Activated CD8-positive, alpha-beta memory T cell treated with anti-CD3 and anti-CD28 coated beads for 36 hours (primary cell): Measurements from ENCODE around the gene GLMN. TPM values are rescaled to one million over a fixed set of nuclear protein-coding genes. Genes with fewer than 3 reads are reported as not detected.

Experiments used
- CTCF ChIA-PET: fragments of 350-600 bp; sonication (Branson Sonifier 250); formaldehyde crosslinking; loops from one replicate; lab custom pipeline; 2021; ENCODE audit warnings: antibody characterized with exemption; lab: Charles Lee
- POLR2A ChIA-PET: fragments of 350-600 bp; sonication (Branson Sonifier 250); formaldehyde crosslinking; loops from one replicate; lab custom pipeline; 2021; ENCODE audit warnings: antibody characterized with exemption; lab: Charles Lee
- total RNA-seq, 2 experiments: library from RNA; stranded (reverse); gene quantifications; one replicate each; pipeline ENCODE4 v1.2.3, GENCODE V29; 2021

Gene GLMN
- 10 to 100 TPM; 21.0 to 21.1 TPM for total RNA-seq

GRCh38 chr1:92298573-92299476 lies at the start of gene GLMN, which contains the start of gene RPAP2:
Gene GLMN, minus strand, starts transcription at chr1:92298987. Its CDS starts 988 bp downstream, at chr1:92297999.
Gene RPAP2, plus strand, starts transcription at chr1:92299059. Its CDS starts 15 bp downstream, at chr1:92299074.
- ChIA-PET POLR2A (interaction anchor here (0.9 to 1.0 kb wide), 2 partner anchors 187 to 238 kb away, joined by 3 to 6 read pairs; no protein-coding TSS in a partner anchor), CTCF (interaction anchor here (0.6 kb wide), 1 partner anchor 286 kb away, joined by 5 read pairs; no protein-coding TSS in a partner anchor)

- CTCF ChIA-PET = no interaction called here
- POLR2A ChIA-PET = no interaction called here
Measured at GRCh38 chr1:92346866-92347640, 48.3 kb upstream of the GLMN start.

- ChIA-PET CTCF (interaction anchor here (1.0 kb wide), 1 partner anchor 27 kb away, joined by 3 read pairs; no protein-coding TSS in a partner anchor), POLR2A (no interaction called here)
Measured at GRCh38 chr1:92343061-92343460, 44.3 kb upstream of the GLMN start.

GRCh38 chr1:92342401-92342800 lies 43.6 kb upstream of the GLMN start:
- POLR2A ChIA-PET = no interaction called here
- CTCF ChIA-PET = no interaction called here

GRCh38 chr1:92340154-92340553 lies 41.4 kb upstream of the GLMN start:
- ChIA-PET CTCF (no interaction called here), POLR2A (no interaction called here)

GRCh38 chr1:92333668-92334067 lies 34.9 kb upstream of the GLMN start:
- POLR2A ChIA-PET = interaction anchor here (0.6 kb wide), 1 partner anchor 19 kb away, joined by 4 read pairs; no protein-coding TSS in a partner anchor
- CTCF ChIA-PET = no interaction called here

GRCh38 chr1:92329347-92330129 lies 30.8 kb upstream of the GLMN start:
- CTCF ChIA-PET = no interaction called here
- POLR2A ChIA-PET = no interaction called here

- CTCF ChIA-PET = interaction anchor here (1.2 kb wide), 1 partner anchor 11 kb away, joined by 3 read pairs; no protein-coding TSS in a partner anchor
- POLR2A ChIA-PET = no interaction called here
Measured at GRCh38 chr1:92327794-92328193, 29.0 kb upstream of the GLMN start.

GRCh38 chr1:92326681-92327080 lies 27.9 kb upstream of the GLMN start:
- CTCF ChIA-PET = interaction anchor here (1.2 kb wide), 1 partner anchor 10 kb away, joined by 3 read pairs; no protein-coding TSS in a partner anchor

GRCh38 chr1:92324784-92325183 lies 26.0 kb upstream of the GLMN start:
- POLR2A ChIA-PET = no interaction called here
- CTCF ChIA-PET = no interaction called here

More at GRCh38 chr1:92326681-92327080, 27.9 kb upstream of the GLMN start:
- POLR2A ChIA-PET = no interaction called here

- ChIA-PET CTCF (no interaction called here), POLR2A (no interaction called here)
Measured at GRCh38 chr1:92323473-92324453, 25.0 kb upstream of the GLMN start.

- POLR2A ChIA-PET = interaction anchor here (0.7 to 1.6 kb wide), 2 partner anchors 156 kb away, joined by 3 read pairs; no protein-coding TSS in a partner anchor
- CTCF ChIA-PET = no interaction called here
Measured at GRCh38 chr1:92317836-92318493, 19.2 kb upstream of the GLMN start.

GRCh38 chr1:92315766-92316599 lies 17.2 kb upstream of the GLMN start:
- CTCF ChIA-PET = interaction anchor here (0.6 to 4.3 kb wide), 7 partner anchors 11 to 267 kb away, joined by 3 to 11 read pairs (median 3); partner anchors contain the start of gene GFI1

GRCh38 chr1:92314024-92314423 lies 15.2 kb upstream of the GLMN start:
- ChIA-PET CTCF (interaction anchor here (0.7 to 4.3 kb wide), 4 partner anchors 166 to 891 kb away, joined by 3 to 11 read pairs (median 4); partner anchors contain the start of gene GFI1), POLR2A (interaction anchor here (0.7 to 1.3 kb wide), 7 partner anchors 16 to 366 kb away, joined by 3 to 7 read pairs (median 4); no protein-coding TSS in a partner anchor)

More at GRCh38 chr1:92315766-92316599, 17.2 kb upstream of the GLMN start:
- POLR2A ChIA-PET = interaction anchor here (1.6 kb wide), 1 partner anchor 158 kb away, joined by 3 read pairs; no protein-coding TSS in a partner anchor

GRCh38 chr1:92310185-92310597 lies 11.4 kb upstream of the GLMN start:
- CTCF ChIA-PET = interaction anchor here (0.8 to 3.5 kb wide), 8 partner anchors 49 to 294 kb away, joined by 3 to 15 read pairs (median 3); partner anchors contain the start of gene GFI1
- POLR2A ChIA-PET = interaction anchor here (0.7 to 1.1 kb wide), 2 partner anchors 174 to 177 kb away, joined by 3 to 4 read pairs; partner anchors contain the start of gene GFI1

- ChIA-PET CTCF (no interaction called here), POLR2A (no interaction called here)
Measured at GRCh38 chr1:92307980-92308379, 9.2 kb upstream of the GLMN start.
